WTC11 (cell line): Measurements from ENCODE around the gene CDH16.

Experiments
- ELF4 ChIP-seq: sonication (generic); formaldehyde crosslinking; IDR thresholded peaks from 2 replicates; pipeline ENCODE4 v1.8.1; 2022; ENCODE audit warnings: low read depth, mild to moderate bottlenecking, moderate library complexity, missing genetic modification reagents
- FOXK1 ChIP-seq: sonication (generic); formaldehyde crosslinking; IDR thresholded peaks from 2 replicates; pipeline ENCODE4 v1.8.0; 2022; ENCODE audit warnings: mild to moderate bottlenecking, moderate library complexity, missing genetic modification reagents
- NR2C2 ChIP-seq: sonication (generic); formaldehyde crosslinking; IDR thresholded peaks from 2 replicates; pipeline ENCODE4 v1.8.0; 2022; ENCODE audit warnings: mild to moderate bottlenecking, missing genetic modification reagents
- NR3C1 ChIP-seq: sonication (generic); formaldehyde crosslinking; conservative IDR thresholded peaks from 2 replicates; pipeline ENCODE4 v1.8.1; 2023; ENCODE audit warnings: low read depth, mild to moderate bottlenecking, missing genetic modification reagents
- ZNF138 ChIP-seq: sonication (generic); formaldehyde crosslinking; conservative IDR thresholded peaks from 2 replicates; pipeline ENCODE4 v1.8.1; 2022; ENCODE audit warnings: mild to moderate bottlenecking, moderate library complexity, missing genetic modification reagents
- ZNF396 ChIP-seq: fragments of 250-450 bp; sonication (Bioruptor Pico); IDR thresholded peaks from 2 replicates; pipeline ENCODE4 v1.8.0; 2021; ENCODE audit warnings: mild to moderate bottlenecking, moderate library complexity, borderline replicate concordance
- TF ChIP-seq, protein P1 (sequence below): fragments of 200-600 bp; IDR thresholded peaks from 2 replicates; pipeline ENCODE4 v1.8.0; 2022; ENCODE audit warnings: antibody characterized with exemption
- TF ChIP-seq, protein P2 (sequence below): sonication (generic); formaldehyde crosslinking; IDR thresholded peaks from 2 replicates; pipeline ENCODE4 v1.8.0; 2022; ENCODE audit warnings: mild to moderate bottlenecking, missing genetic modification reagents
- TF ChIP-seq, protein P3 (sequence below): sonication (generic); formaldehyde crosslinking; IDR thresholded peaks from 2 replicates; pipeline ENCODE4 v1.8.0; 2022; ENCODE audit warnings: mild to moderate bottlenecking, missing genetic modification reagents
- TF ChIP-seq, protein P4 (sequence below): sonication (generic); formaldehyde crosslinking; IDR thresholded peaks from 2 replicates; pipeline ENCODE4 v1.8.1; 2022; ENCODE audit warnings: missing genetic modification reagents, borderline replicate concordance

DNA sequence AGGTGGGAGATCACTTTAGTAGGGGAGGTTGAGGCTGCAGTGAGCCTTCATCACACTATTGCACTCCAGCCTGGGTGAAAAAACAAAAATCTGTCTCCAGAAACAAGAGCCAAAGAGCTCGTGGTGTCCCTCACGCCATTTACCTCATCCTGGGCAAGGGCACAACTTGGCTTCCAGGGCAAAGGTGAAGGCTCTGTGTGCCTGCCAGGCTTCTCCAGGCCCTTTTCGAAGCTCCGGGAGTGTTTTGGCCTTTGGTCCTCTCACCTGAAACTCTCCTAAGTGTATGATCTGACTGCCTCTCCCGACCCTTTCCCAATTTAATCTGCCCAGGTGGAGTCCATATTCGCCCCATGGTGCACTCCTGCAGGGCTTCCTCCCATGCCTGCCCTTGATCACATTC lies 30.8 kb upstream of the CDH16 start:
- TF ChIP-seq, protein P1, sequence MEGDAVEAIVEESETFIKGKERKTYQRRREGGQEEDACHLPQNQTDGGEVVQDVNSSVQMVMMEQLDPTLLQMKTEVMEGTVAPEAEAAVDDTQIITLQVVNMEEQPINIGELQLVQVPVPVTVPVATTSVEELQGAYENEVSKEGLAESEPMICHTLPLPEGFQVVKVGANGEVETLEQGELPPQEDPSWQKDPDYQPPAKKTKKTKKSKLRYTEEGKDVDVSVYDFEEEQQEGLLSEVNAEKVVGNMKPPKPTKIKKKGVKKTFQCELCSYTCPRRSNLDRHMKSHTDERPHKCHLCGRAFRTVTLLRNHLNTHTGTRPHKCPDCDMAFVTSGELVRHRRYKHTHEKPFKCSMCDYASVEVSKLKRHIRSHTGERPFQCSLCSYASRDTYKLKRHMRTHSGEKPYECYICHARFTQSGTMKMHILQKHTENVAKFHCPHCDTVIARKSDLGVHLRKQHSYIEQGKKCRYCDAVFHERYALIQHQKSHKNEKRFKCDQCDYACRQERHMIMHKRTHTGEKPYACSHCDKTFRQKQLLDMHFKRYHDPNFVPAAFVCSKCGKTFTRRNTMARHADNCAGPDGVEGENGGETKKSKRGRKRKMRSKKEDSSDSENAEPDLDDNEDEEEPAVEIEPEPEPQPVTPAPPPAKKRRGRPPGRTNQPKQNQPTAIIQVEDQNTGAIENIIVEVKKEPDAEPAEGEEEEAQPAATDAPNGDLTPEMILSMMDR: no peak
- no peak for TF ChIP-seq NR2C2 (CRISPR knock-in tag)
- no peak for TF ChIP-seq NR3C1 (CRISPR knock-in tag)
- TF ChIP-seq ZNF396 (CRISPR knock-in tag): no peak
- no peak for TF ChIP-seq FOXK1
- TF ChIP-seq, protein P2, sequence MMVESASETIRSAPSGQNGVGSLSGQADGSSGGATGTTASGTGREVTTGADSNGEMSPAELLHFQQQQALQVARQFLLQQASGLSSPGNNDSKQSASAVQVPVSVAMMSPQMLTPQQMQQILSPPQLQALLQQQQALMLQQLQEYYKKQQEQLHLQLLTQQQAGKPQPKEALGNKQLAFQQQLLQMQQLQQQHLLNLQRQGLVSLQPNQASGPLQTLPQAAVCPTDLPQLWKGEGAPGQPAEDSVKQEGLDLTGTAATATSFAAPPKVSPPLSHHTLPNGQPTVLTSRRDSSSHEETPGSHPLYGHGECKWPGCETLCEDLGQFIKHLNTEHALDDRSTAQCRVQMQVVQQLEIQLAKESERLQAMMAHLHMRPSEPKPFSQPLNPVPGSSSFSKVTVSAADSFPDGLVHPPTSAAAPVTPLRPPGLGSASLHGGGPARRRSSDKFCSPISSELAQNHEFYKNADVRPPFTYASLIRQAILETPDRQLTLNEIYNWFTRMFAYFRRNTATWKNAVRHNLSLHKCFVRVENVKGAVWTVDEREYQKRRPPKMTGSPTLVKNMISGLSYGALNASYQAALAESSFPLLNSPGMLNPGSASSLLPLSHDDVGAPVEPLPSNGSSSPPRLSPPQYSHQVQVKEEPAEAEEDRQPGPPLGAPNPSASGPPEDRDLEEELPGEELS (CRISPR knock-in tag): no peak
- TF ChIP-seq, protein P3, sequence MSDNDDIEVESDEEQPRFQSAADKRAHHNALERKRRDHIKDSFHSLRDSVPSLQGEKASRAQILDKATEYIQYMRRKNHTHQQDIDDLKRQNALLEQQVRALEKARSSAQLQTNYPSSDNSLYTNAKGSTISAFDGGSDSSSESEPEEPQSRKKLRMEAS: no peak
- TF ChIP-seq, protein P4, sequence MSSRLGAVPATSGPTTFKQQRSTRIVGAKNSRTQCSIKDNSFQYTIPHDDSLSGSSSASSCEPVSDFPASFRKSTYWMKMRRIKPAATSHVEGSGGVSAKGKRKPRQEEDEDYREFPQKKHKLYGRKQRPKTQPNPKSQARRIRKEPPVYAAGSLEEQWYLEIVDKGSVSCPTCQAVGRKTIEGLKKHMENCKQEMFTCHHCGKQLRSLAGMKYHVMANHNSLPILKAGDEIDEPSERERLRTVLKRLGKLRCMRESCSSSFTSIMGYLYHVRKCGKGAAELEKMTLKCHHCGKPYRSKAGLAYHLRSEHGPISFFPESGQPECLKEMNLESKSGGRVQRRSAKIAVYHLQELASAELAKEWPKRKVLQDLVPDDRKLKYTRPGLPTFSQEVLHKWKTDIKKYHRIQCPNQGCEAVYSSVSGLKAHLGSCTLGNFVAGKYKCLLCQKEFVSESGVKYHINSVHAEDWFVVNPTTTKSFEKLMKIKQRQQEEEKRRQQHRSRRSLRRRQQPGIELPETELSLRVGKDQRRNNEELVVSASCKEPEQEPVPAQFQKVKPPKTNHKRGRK (CRISPR knock-in tag): no peak
- TF ChIP-seq ZNF138 (CRISPR knock-in tag): no peak
- no peak for TF ChIP-seq ELF4 (CRISPR knock-in tag)
